CMK (cell line): ENCODE results near the gene RMND1.
"Not testable (repeated sequence)": the region's sequence is repeated elsewhere in the genome, so short reads cannot be mapped to it uniquely, and the experiment has no call there.

Experiments used
- DNase-seq: peaks from one replicate; pipeline ENCODE4 v3.0.0-alpha.2; 2010; ENCODE audit warnings: low read depth

Gene RMND1

DNA sequence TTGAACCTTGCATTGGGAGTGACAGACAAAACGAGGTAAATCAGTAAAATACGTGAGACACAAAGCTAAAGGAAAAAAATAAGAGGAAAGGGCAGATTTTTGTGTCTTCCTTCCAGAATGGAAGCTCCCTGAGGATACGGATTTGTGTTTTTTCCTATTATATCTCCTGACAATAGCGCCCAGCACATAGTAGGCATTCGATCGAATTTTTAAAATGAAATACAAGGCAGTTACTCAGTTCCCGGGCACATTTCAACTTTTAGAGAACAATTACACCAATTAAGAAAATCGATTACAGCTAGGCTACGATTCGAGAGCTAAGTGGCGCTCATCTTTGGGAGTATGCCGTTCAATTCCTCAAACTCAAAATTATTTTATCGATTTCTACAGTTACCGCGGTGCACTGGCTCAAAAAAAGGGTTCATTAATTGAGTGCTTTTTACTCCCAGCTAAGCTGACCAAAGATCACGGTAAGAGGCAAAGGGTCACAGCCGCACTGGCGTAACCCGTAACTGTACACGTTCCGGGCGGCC lies 443 bp downstream of the RMND1 start:
- no peak for DNase-seq

DNA sequence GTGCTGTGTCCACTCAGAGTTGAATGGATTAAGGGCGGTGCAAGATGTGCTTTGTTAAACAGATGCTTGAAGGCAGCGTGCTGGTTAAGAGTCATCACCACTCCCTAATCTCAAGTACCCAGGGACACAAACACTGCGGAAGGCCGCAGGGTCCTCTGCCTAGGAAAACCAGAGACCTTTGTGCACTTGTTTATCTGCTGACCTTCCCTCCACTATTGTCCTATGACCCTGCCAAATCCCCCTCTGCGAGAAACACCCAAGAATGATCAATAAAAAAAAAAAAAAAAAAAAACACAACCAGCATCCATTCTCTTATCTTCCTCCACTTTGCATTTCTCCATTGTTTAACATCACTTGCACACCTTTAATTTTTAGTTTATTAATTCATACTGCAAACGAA lies 998 bp downstream of the RMND1 start:
- not testable (repeated sequence) for DNase-seq

DNA sequence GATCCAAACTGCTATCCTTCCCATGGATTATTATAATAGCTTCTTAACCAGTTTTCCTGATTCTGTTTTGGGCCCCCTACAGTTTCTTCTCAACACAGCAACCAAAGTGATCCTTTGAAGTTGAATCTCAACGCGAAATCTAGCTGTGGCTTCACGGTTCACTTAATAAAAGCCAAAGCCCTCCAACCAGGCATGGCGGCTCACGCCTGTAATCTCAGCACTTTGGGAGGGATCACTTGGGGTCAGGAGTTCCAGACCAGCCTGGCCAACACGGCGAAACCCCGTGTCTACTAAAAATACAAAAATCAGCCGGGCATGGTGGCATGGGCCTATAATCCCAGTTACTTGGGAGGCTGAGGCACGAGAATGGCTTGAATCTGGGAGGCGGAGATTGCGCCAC lies 3.3 kb downstream of the RMND1 start:
- no peak for DNase-seq

DNA sequence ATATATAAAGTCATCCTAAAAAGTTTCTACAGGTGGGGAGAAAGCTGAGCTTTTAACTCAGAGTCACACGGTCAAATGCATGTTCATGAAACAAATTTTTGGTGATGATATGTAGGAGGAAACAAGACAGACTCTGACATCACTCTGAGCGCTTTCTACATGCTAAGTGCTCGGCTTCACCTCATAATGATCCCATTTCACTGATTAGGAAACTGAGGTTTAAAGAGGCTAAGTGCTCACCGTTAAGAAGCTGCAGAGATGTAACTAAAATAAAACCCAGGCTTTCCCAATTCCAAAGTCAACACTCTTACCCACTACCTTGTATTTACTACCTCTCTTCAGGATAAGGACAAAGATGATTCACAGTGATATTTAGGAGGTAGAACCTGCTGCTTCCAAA lies 4.7 kb downstream of the RMND1 start:
- no peak for DNase-seq

DNA sequence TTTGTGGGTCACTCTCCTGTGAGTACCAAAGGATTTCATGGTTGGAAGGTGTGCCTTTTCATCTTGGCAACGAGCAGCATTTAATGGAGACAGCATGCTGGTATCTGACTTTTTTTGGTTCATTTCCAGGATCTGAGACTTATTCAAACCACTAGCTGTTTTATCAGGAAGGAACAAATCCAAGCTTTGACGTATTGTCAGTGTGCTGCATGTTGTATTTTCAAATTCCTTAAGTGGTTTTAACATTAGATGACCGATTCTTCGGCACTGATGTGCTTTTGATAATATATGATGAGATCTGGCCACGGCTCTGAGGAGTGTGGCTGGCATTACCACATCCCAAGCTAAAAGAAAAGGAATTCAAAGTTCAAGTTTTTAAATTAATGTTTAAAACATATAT lies 6.4 kb downstream of the RMND1 start:
- DNase-seq: no peak

DNA sequence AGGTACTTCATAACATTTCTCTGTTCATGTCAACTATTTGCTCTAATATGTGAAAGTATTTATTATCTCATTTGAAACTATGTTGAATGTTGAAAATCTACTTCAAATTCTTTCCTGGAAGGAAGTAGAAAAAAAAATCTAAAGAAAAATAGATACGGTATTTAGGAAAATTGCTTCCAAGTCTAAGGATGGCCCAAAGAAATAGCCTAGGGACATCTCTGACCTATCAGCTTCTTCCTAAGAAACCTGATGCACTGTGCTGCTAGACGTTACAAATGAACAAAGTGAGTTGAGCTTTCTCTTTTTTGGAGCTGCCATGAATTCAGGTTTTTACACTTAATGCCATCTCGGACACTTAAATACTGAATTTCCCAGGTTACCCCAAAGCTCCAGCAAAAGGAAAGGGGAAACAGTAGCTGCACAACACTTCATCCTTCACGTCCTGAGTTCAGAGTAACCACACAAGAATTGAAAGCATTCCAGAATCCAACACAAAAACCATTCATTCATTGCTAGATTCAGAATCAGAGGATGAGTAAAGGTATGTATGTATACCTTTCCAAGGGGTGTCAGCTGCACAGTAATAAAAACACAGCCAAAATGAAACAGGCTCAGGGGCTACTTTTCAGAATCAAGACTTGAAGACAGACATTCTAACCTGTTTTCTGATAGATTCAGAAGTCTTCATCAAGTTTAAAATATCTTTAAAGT lies 7.9 kb downstream of the RMND1 start:
- DNase-seq: no peak

DNA sequence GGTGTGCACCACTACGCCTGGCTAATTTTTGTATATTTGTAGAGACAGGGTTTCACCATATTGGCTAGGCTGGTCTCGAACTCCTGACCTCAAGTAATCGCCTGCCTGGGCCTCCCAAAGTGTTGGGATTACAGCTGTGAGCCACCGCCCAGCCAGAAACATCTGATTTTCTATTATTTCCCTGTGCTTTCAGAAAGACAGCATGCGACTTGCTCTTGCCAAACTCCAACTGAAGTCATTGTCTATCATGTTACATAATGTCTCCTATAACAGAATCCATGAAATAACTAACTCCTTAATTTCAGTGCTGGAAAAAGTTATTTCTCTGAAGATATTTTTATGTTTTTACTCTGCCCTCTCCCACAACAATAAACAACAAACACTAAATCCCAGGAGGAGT lies 8.5 kb downstream of the RMND1 start:
- no peak for DNase-seq

DNA sequence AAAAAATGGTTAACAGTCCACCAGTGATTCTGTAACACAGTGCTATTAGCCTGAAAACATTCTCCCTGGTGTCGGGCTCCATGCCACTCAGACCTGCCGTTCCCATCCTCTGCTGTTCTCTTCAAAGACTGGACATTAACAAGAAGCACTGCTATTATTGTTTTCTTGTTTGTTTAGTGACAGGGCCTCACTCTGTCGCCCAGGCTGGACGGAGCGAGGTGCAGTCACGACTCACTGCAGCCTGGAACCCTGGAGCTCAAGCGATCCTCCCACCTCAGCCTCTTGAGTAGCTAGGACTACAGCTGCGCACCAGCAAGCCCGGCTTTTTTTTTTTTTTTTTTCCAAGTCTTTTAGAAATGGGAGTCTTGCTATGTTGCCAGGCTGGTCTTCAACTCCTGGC lies 9.6 kb downstream of the RMND1 start:
- no peak for DNase-seq

DNA sequence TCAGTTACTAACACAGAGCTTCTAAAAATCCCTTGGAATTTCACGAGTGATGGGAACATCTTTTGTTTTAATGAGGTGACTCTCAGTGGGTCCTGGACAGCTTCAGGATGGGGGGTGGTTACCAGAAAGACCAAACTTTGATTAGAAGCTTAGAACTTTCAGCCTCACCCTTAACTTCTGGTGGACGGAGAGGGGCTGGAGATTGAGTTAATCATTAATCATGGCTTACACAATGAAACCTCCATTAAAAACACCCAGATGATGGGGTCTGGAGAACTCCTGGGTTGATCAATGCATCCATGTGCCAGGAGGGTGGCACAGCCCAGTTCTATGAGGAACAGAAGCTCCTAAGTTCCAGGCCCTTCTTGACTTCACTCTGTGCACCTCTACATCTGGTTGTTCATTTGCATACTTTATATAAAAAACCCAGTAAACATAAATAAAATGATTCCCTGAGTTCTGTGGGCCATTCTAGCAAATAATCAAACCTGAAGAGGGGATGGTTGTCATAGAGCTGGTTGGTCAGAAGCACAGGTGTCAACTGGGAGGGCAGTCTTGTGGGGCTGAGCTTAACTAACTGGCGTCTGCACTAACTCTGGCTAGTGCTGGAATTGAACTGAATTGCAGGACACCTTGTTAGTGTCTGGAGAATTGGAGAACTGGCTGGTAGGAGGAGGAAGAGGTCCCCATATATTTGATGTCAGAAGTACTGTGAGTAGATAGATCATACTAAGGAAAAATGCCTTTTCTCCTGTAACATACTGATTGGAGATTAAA lies 10.3 kb downstream of the RMND1 start:
- no peak for DNase-seq

DNA sequence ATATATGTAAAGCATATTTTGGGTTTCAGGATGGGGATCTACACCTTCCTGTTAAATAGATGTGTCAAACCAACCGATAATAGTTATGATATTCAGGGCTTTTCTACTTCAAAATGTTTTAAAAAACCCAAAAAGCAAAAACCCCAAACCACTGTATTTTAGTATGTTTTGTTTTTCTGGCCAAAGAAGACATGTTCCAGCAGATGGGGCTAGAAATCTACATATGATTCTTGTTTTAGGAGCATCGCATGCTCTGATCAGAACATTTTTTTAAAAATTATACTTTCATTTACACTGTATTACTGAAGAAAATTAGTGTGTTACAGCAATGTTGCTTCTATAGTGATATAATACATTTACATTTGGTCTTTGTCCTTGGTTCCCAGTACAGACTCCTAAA lies 11.0 kb downstream of the RMND1 start:
- no peak for DNase-seq

DNA sequence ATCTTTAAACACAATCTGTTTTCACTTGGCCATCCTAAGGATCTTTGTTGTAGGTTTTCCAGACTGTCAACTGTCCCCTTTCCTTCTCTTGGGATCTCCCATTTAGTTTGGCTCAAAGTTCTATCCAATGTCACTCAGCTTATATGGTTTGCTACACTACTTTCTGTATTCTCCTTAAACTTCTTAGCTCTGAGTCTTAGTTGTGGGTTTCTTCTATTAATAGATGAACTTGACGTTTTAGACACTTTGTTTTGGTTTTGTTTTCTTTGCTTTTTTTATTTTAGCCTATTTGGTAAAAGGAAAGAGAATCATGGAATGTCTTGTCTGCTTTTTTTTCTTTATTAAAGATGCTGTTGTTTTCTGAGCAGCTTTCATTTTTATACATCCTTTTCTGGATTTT lies 11.4 kb downstream of the RMND1 start:
- no peak for DNase-seq

DNA sequence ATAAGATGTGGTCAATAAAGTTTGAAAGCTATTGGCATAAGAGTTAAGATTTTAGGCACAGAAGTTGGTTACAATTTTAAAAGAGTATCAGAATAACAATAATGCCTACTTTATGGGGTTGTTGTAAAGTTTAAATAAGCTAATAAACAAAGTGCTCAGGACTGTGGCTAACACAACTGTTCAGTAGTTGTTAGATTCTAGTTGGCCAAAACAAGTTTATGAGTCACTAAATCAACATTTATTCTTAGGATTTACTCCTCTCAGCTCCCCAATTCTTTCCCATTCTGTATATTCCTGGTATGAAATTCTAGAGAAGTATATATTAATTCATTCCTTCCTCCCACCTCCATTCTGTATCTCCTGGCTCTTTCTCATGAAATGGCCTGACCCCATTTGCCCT lies 14.5 kb downstream of the RMND1 start:
- no peak for DNase-seq

DNA sequence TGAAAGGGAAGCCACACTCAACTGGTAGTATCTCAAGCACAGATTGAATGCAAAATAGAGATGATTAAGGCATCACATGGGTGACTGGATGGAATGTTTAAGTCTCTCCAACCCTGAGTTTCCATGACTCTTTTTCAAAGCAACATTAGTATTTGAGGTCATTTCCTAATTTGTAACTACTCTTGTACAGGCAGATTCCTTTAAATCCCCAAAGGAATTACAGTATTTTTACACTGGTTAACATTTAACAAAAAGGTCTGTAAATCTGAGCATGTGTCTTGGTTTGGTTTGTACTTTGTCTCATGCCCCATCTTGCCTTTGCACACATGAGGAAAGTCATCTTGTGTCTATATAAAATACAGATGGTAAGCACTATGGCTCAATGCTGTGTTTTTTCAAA lies 15.1 kb downstream of the RMND1 start:
- DNase-seq: no peak

DNA sequence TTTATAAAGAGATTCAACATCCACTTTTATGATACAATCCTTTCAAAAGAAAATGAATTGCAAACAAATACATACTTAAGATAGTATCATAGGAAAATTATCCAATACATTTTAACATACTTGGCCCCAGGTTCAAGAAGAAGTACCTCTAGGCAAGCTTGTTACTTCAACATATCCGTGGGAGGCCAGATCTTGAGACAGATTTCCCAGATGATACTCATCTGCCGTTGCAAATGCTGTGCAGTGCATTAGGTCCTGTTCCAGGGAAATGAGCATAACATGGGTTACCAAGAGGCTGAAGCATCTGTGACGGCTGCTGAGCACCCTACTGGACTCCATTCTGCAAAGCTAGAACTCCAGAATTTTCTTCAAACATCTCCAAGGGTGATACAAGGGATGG lies 15.6 kb downstream of the RMND1 start:
- DNase-seq: no peak

DNA sequence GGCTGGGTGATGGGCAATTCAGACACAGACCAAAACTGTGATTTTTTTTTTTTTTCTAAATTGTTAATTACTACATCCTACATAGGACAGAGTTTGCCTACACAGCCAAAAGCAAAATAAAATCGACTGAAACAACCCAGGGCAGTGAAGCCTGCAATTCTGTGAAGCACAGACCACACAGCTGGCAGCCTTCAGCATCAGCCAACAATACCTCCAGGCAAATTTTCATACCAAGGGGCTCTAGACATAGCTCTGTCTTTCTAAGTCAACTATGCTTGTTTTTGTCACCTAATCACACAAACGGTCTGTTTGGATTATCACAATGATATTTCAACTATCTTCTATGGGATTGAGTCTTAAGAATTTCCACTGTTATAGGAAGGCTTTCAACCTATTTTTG lies 17.6 kb downstream of the RMND1 start:
- DNase-seq: no peak

DNA sequence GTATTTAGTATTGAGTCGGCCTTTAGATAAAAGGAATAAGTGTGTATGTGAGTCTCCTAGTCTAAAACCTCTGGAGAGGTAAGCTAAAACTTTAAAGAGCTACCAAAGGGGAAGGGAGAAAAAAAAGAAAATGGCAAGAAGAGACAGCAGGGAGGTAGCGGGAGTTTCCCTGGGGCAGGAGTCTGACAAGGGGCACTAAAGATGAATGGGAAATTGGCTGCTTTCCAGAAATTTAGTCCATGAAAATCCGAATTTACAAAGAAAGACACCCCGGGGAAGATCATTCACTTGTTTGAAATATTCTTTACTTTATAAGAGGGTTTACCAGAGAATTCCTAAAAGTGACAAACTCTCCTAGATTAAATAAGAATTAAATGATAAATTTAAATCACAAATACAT lies 19.3 kb downstream of the RMND1 start:
- DNase-seq: no peak

DNA sequence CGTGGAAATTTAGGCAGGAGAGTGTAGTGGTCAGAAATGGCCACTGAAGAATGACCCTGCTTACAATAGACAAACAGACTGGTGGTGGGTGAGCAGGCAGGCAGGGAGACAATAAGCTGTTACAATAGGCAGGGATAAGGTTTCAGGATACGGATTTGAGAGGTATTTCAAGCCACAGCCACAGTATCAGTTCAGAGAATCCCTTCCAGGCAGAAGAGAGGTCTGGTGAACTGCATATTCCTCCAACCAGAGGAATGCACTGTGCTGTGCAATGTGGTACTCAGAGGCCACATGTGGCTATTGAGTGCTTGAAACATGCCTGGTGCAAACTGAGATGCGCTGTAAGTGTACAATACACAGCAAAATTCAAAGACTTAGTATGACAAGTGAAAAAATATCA lies 20.6 kb downstream of the RMND1 start:
- no peak for DNase-seq

DNA sequence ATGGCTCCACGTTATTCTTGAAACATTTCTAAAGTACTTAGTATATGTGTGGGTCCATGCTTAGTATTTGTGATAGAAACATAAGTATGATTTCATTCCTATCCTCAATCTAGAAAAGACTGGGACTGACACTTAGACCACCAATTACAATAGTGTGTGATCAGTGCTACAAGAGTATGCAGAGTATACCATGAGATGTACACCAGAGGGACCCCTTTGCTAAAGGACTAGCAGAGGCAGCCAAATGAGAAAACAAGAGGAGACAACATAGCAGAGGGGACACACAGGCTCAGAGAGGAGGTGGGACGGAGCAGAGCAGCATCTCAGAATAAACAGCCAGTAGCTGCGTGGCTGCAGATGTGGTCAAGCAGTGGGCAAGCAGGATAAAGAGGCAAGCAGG lies 21.0 kb downstream of the RMND1 start:
- DNase-seq: no peak

DNA sequence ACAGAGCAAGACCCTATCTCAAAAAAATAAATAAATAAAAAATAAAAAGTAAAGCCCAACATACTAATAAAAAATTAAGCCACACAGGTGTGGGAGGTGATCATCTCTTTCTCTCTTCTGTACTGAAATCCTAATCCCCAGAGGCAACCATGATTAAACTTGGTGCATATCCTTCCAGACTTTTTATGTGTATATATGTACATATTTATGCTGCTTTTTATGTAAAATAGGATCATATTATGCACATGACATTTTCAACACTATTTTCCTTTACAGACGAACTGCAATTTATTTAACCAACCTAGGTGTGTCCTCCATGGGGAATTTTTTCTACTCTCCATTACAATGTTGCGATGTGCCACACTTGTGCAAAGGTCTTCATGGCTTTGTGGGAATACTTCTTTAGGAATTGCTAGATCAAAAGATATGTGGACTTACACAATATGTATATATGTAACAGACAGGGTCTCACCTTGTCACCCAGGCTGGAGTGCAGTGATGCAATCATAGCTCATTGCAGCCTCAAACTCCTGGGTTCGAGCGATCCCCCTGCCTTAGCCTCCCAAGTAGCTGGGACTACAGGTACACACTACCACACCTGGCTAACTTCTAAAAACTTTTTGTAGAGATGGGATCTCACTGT lies 23.7 kb downstream of the RMND1 start:
- no peak for DNase-seq

DNA sequence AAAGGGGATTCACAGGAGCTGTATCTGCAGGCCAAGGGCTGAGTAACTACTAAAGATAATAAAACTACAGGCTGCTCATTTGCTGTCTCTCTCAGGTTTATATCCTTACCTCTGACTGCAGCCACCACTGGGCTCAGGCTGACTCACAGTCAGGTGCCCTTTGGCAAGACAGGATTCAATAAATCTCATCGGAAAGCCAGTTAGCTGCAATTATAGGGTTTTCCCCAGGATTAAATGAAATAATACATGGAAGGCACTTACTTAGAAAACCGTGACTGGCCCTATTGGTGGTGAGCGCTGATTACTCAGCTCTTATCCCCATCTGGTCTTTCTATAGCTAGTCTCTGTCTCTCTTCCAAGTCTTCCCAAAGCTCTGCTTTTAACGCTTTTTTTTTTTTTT lies 26.4 kb downstream of the RMND1 start:
- no peak for DNase-seq

DNA sequence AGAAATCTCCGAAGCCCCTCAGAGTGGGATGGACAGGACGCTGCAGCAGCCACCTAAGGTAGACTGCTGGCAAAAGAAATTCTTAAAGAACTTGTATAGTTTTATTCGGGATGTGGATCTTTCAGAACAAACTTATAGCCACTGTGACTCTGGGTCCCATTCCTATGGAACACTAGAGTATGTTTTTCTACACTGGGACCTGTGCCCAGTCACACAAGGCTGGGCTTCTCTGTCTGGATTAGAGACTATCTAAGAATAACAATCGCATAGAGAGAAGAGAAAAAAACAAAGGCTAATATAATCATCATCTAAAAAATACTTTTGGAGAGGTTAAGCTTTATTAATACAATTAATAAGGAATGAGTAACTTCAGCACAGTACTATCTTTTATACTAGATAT lies 28.9 kb downstream of the RMND1 start:
- no peak for DNase-seq

DNA sequence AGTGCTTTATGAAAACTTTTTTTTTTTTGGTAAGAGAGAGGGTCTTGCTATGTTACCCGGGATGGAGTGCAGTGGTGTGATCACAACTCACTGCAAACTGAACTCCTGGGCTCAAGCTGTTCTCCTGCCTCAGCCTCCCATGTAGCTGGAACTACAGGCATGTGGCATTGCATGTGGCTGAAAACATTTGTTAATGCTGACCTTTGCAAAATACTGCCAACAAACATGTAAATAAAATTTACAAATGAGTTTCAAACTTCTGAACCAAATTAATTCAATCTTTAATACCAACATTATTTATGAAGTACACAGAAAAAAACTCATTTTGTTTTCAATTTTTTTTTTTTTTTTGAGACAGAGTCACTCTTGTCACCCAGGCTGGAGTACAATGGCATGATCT lies 34.4 kb downstream of the RMND1 start:
- DNase-seq: no peak

DNA sequence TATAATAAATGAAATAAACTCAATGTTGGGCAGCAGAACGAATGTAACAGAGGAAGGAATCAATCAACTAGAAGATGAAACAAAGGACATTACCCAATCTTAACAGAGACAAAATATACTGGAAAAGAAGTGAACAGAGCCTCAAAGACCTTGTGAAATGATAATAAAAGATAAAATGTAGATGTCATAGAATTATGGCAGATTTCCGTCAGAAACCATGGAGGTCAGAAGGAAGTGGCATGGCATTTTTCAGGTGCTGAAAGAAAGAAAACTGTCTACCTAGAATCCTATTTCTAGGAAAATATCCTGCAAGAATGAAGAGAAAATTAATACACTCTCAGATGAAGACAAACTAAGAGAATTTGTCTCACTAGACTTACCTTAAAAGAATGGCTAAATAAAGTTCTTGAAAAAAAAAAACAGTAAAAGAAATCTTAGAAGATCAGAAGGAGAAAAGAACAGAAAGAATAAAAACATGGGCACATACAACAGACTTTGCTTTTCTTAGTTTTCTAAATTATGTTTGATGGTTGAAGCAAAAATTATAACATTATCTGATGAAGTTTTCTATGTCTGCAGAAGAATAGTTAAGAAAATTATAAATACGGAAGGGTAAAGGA lies 37.2 kb downstream of the RMND1 start:
- DNase-seq: no peak
